Sciatic nerve (tissue), 2 donors: ENCODE results near the gene CD19. TPM values are rescaled to one million over a fixed set of nuclear protein-coding genes. Genes with fewer than 3 reads are reported as not detected.
"Not testable (repeated sequence)": the region's sequence is repeated elsewhere in the genome, so short reads cannot be mapped to it uniquely, and the experiment has no call there.

Source experiments
- ATAC-seq: fragments of 200-7000 bp; cut with Tn5 transposase; one replicate; pipeline ENCODE4 v1.9.1; 2020; ENCODE audit warnings: mild to moderate bottlenecking, moderate library complexity
- DNase-seq: peaks from one replicate; pipeline ENCODE4 v3.0.0-alpha.2; 2020; ENCODE audit warnings: low spot score
- intact Hi-C: fragments of 100-400 bp; cut with DNase I; formaldehyde crosslinking; loops from one replicate; pipeline ENCODE4 v1.14.2; 2022
- total RNA-seq: library from RNA; stranded (reverse); fragmentation: NEBNext Ultra II Directional; extraction: Animal tissue kit (Norgen Biotek cat#: 25700); gene quantifications from one replicate; pipeline ENCODE4 v1.2.1, GENCODE V29; 2021
- donor health status: DM: no; HTN: no; CAD: no.
- donor health status: DM: no; HTN: no; CAD: no.

Gene CD19
- total RNA-seq, 1 donor from 2014 or later = 1.4 TPM

GRCh38 chr16:28932339-28933141 lies 769 bp downstream of the CD19 start:
- ATAC-seq (no peak), DNase-seq (no peak)
- intact Hi-C loops = no loop called here

GRCh38 chr16:28933171-28933570 lies 1.4 kb downstream of the CD19 start:
- intact Hi-C loops = no loop called here
- DNase-seq (no peak), ATAC-seq (no peak)

DNA sequence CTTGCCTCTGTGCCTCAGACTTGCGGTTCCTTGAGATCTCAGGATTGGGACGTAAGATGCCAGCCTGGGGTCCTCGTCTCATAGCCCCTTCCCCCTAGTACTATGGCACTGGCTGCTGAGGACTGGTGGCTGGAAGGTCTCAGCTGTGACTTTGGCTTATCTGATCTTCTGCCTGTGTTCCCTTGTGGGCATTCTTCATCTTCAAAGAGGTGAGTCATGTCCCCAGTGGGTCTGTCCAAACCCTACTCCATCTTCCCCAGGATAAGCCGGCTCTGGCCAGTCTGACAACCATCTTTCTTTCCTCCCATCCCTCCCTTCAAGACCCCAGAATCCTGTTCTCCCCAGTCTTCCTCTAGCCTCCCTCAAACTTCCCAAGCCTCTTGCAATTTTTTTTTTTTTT lies 3.6 kb downstream of the CD19 start:
- intact Hi-C loops = no loop called here
- ATAC-seq = no peak
- DNase-seq = no peak

DNA sequence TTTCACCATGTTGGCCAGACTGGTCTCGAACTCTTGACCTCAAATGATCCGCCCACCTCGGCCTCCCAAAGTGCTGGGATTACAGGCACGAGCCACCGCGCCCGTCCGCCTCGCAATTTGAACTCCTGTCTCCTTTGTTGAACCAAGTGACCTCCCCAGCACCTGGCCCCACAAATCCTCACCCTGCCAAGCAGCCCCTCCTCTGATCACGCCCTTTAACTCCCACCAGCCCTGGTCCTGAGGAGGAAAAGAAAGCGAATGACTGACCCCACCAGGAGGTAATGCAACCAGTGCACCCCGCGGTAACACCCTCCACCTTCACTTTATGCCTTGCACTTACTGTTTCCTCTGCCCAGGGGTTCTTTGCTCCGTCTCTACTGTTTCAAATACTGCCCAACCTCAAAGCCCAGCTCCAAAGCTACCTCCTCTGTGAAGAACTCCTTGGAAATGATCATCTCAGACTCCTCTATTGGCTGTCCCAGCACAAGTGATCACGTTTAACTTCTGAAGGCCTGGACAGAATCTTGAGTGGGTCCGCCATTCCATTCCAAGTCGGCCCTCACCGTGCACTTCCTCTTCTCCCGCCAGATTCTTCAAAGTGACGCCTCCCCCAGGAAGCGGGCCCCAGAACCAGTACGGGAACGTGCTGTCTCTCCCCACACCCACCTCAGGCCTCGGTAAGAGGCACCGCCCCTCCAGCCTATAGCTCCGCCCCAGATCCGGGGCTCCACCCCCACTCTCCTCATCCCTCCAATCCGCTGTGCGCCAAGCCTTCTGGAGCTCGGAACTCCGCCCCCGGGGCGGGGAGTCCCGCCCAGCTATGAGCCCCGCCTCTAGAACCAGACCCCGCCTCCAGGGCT lies 4.4 kb downstream of the CD19 start:
- DNase-seq = peak; percentile 92
- intact Hi-C loops = no loop called here
- peak; percentile 98 for ATAC-seq

DNA sequence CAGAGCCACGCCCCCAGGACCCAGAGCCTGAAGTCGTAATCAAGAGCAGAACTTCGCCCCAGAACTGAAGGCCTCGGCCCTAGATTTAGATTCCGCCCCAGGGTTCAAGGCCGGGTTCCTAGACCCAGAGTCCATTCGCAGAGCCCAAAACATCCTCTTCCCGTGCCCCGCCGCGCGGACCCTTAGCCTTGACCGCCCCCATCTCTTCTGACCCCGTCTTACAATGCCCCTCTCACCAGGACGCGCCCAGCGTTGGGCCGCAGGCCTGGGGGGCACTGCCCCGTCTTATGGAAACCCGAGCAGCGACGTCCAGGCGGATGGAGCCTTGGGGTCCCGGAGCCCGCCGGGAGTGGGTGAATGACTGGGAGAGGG lies 5.0 kb downstream of the CD19 start:
- intact Hi-C loops = no loop called here
- ATAC-seq (peak; percentile 20), DNase-seq (no peak)

- ATAC-seq = peak; percentile 7
- DNase-seq = no peak
- intact Hi-C loops = no loop called here
Measured at GRCh38 chr16:28937222-28937876, 5.6 kb downstream of the CD19 start.

DNA sequence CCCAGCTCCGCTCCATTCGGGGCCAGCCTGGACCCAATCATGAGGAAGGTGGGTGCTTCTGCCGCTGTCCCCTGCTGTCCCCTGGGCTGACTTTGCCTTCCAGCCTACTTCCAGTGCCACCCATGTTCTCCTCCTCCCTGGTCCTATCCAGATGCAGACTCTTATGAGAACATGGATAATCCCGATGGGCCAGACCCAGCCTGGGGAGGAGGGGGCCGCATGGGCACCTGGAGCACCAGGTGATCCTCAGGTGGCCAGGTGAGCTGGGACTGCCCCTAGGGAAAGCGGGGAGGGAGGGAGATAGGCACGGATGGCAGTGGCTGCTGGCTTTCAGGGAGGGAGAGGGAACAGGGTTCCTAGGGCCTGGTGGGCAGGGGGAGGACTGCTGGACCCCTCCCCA lies 7.0 kb downstream of the CD19 start:
- DNase-seq (no peak), ATAC-seq (no peak)
- intact Hi-C loops = no loop called here

DNA sequence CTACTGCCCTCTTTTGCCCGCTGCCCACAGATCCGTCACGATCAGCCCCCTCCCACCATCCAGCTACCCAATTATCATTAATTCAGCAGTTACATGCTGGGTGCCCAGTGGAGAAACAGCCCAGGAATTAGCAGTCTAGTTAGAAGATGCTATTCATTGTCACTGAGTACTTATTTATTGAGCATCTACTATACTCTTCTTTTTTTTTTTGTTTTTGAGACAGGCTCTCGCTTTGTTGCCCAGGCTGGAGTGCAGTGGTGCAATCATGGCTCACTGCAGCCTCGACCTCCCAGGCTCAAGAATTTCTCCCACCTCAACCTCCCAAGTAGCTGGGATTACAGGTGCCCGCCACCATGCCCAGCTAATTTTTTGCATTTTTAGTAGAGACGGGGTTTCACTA lies 8.1 kb downstream of the CD19 start:
- DNase-seq, ATAC-seq: not testable (repeated sequence)
- intact Hi-C loops = loop anchor here (10.0 kb wide), 1 partner anchor 95 kb away; the partner anchor contains the start of gene TUFM

- ATAC-seq (no peak), DNase-seq (no peak)
- intact Hi-C loops = loop anchor here (10.0 kb wide), 1 partner anchor 98 kb away; the partner anchor contains the start of gene TUFM
Measured at GRCh38 chr16:28943281-28943680, 11.5 kb downstream of the CD19 start.

DNA sequence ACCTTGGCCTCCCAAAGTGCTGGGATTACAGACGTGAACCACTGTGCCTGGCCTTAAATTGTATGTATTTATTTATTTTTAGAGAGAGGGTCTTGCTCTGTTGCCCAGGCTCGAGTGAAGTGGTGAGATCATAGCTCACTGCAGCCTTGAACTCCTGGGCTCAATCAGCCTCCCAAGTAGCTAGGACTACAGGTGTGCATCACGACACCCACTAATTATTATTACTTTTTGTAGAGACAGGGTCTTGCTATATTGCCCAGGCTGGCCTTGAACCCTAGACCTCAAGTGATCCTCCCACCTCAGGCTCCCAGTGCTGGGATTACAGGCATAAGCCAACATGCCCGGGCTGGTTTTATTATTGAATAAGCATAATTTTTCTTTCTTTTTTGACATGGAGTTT lies 14.9 kb downstream of the CD19 start:
- DNase-seq (no peak), ATAC-seq (no peak)
- intact Hi-C loops = loop anchor here (10.0 kb wide), 1 partner anchor 102 kb away; the partner anchor contains the start of gene TUFM

DNA sequence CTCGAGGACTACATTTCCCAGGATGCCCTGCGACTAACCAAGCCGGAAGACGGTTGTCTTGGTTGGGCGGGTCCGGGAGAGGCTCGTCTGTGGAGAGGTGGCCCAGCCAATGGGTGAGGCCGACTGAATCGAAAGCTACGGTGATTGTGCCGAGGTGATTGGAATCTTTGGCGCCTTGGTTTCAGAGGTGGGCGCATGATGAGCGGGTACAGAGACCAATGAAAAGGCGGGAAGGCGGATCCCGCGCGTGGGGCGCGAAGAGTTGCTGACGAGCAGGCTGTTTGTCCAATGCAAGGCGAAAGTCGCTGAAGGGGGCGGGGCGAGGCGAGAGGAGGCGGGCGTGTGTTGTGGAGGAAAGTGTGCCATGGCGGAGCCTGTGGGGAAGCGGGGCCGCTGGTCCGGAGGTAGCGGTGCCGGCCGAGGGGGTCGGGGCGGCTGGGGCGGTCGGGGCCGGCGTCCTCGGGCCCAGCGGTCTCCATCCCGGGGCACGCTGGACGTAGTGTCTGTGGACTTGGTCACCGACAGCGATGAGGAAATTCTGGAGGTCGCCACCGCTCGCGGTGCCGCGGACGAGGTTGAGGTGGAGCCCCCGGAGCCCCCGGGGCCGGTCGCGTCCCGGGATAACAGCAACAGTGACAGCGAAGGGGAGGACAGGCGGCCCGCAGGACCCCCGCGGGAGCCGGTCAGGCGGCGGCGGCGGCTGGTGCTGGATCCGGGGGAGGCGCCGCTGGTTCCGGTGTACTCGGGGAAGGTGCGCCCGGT lies 19.1 kb downstream of the CD19 start, which contains the start of gene NFATC2IP:
Gene NFATC2IP, plus strand, starts transcription at position 290 of the 762 bp plus-strand sequence. Its CDS starts 75 bp downstream, at position 365.
- intact Hi-C loops = loop anchor here (10.0 kb wide), 1 partner anchor 126 kb away; the partner anchor contains the start of gene ATXN2L
- peak; percentile 99 for ATAC-seq

GRCh38 chr16:28951410-28951943 lies 19.7 kb downstream of the CD19 start:
- DNase-seq = no peak
- intact Hi-C loops = loop anchor here (10.0 kb wide), 1 partner anchor 127 kb away; the partner anchor contains the start of gene ATXN2L
- no peak for ATAC-seq

More for the DNA sequence above, 19.1 kb downstream of the CD19 start, which contains the start of gene NFATC2IP:
- peak; percentile 100 for DNase-seq

DNA sequence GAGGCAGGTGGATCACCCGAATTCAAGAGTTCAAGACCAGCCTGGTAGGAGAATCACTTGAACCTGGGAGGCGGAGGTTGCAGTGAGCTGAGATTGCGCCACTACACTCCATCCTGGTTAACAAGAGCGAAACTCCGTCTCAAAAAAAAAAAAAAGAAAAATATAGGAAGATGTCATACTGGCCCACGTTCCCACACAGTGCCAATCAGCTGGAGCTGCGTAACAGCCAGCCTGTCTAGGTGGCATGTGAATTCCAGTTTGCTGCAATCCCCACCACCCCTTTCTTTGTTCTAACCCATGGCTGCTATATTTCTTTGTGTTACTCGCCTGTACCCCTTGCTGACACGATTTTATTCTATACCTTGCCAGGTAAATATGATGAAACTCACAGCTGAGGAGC lies 26.4 kb downstream of the CD19 start:
- DNase-seq (no peak), ATAC-seq (no peak)
- intact Hi-C loops = loop anchor here (10.0 kb wide), 1 partner anchor 133 kb away; the partner anchor contains the start of gene ATXN2L

GRCh38 chr16:28958836-28959235 lies 27.1 kb downstream of the CD19 start:
- DNase-seq = no peak
- intact Hi-C loops = loop anchor here (10.0 kb wide), 1 partner anchor 134 kb away; the partner anchor contains the start of gene ATXN2L
- no peak for ATAC-seq

GRCh38 chr16:28964072-28964471 lies 32.3 kb downstream of the CD19 start:
- intact Hi-C loops = no loop called here
- ATAC-seq (no peak), DNase-seq (no peak)

DNA sequence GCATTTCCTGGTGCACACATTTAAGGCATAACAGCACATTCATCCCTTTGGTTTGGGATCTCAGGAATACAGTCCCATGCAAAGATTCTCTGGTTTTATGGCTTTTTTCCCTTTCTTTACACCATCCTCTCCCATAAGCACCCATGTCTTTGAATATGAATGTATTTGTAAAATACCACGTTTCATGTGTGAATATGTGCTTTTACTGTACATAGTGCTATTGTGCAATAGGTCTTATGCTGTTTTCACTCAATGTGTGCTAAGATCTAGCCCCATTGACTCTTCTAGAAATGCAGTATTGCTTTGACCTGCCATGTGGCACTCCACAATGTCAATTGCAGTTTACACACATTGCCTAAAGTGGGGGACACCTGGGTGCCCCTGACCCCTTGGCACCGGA lies 32.7 kb downstream of the CD19 start:
- no peak for DNase-seq
- ATAC-seq = no peak
- intact Hi-C loops = no loop called here

- no peak for ATAC-seq
- intact Hi-C loops = no loop called here
- no peak for DNase-seq
Measured at GRCh38 chr16:28967156-28967555, 35.4 kb downstream of the CD19 start.

DNA sequence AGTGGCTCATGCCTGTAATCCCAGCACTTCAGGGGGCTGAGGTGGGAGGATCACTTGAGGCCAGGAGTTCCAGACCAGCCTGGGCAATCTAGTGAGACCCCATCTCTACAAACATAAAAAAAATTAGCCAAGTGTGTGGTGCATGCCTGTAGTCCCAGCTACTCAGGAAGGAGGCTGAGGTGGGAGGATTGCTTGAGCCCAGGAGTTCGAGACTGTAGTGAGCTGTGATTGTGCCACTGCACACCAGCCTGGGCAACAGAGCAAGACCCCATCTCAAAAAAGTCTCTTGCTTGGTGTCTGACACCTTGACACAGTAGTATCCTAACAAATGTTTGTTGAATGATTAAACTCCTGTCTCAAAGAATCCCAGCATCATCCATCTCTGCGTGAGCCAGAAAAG lies 37.9 kb downstream of the CD19 start:
- intact Hi-C loops, DNase-seq, ATAC-seq: not testable (repeated sequence)
